ENCODE results near the gene CROT.

Gene CROT

DNA sequence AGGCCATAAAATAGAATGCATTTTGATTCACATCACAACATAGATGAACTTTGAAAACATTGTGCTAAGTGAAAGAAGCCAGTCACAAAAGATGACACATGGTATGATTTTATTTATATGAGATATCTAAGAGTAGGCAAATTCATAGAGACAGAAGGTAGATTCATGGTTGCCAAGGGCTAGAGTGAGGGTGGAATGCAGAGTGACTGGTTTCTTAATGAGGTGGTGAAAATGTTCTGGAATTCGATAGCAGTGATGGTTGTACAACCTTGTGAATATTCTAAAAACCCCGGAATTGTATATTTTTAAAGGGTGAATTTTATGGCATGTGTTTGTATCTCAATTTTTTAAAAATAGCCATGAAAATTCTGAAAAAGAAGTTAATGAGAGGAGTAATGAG, 87.1 kb downstream of the CROT start:
- Histone ChIP-seq H3K27me3 (ENCODE audit: control insufficient read depth, insufficient read depth, low read length) (no peaks in the 10 kb centered on the region), H3K27ac (no peak overlapping the region), H3K9me3 (ENCODE audit: control insufficient read depth, low read length) (no peaks in the 10 kb centered on the region), H2AFZ (no peak overlapping the region), H3K36me3 (ENCODE audit: control insufficient read depth, insufficient read depth, low read length) (no peaks in the 10 kb centered on the region), H3K79me2 (no peaks in the 10 kb centered on the region), H3K4me3 (ENCODE audit: low read depth, low read length) (no peak overlapping the region), H3K4me1 (no peaks in the 10 kb centered on the region), H3K4me2 (ENCODE audit: low read length) (no peak overlapping the region), H3K9ac (no peak overlapping the region)
- no peak for TF ChIP-seq CTCF (IDR thresholded peaks at IDR 0.05)

DNA sequence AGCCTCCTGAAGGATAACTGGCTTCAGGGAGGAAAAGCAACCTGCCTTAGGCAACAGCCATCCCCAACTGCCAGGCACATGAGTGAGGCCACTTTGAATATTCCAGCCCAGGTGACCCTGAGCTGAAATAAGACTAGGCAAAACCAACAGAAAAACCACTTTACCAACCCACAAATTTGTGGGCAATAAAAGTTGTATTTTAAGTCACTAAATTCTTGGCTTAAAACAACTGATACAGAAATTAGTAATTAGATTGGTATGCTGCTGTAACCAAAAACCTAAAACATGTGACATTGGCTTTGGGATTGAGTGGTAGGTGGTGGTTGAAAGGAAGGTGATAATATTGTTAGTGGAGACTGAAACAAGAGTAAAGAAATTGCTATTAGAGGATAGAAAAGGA, 90.1 kb downstream of the CROT start:
- no peak for TF ChIP-seq CTCF (IDR thresholded peaks at IDR 0.05)
- no peak overlapping the region for H2AFZ ChIP-seq
- H3K4me3 ChIP-seq (ENCODE audit: low read depth, low read length): no peak overlapping the region
- no peaks in the 10 kb centered on the region for H3K36me3 ChIP-seq (ENCODE audit: control insufficient read depth, insufficient read depth, low read length)
- no peak overlapping the region for H3K27ac ChIP-seq
- no peaks in the 10 kb centered on the region for H3K27me3 ChIP-seq (ENCODE audit: control insufficient read depth, insufficient read depth, low read length)
- no peak overlapping the region for H3K4me2 ChIP-seq (ENCODE audit: low read length)
- no peak overlapping the region for H3K9ac ChIP-seq
- no peaks in the 10 kb centered on the region for H3K79me2 ChIP-seq
- no peaks in the 10 kb centered on the region for H3K4me1 ChIP-seq
- no peaks in the 10 kb centered on the region for H3K9me3 ChIP-seq (ENCODE audit: control insufficient read depth, low read length)

DNA sequence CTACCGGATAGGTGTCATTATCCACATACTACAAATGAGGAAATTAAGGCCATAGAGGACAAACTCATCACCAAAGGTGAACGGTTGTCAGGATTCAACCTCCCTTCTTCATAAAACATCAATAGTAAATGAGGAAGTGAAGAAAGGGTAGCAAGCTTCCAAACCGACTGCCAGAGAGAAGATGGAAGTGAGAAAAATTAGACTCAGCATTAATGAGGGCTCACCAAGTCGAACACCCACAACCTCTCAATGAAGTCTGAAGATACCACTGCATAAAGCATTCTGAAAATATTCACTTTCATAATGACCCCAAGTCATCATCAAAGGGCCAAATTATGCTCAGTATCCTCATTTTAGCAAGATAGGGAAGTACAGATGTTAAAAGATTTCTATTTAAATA, 100.4 kb downstream of the CROT start:
- H3K36me3 ChIP-seq (ENCODE audit: control insufficient read depth, insufficient read depth, low read length): no peaks in the 10 kb centered on the region

GRCh38 chr7:87447116-87447635, 101.7 kb downstream of the CROT start:
- H3K4me1 ChIP-seq: no peaks in the 10 kb centered on the region
- no peak overlapping the region for H2AFZ ChIP-seq
- H3K4me3 ChIP-seq (ENCODE audit: low read depth, low read length): no peak overlapping the region
- no peak for TF ChIP-seq CTCF (IDR thresholded peaks at IDR 0.05)
- H3K9me3 ChIP-seq (ENCODE audit: control insufficient read depth, low read length): no peaks in the 10 kb centered on the region
- no peaks in the 10 kb centered on the region for H3K79me2 ChIP-seq
- no peak overlapping the region for H3K27ac ChIP-seq
- no peaks in the 10 kb centered on the region for H3K27me3 ChIP-seq (ENCODE audit: control insufficient read depth, insufficient read depth, low read length)
- no peaks in the 10 kb centered on the region for H3K36me3 ChIP-seq (ENCODE audit: control insufficient read depth, insufficient read depth, low read length)
- no peak overlapping the region for H3K9ac ChIP-seq
- no peak overlapping the region for H3K4me2 ChIP-seq (ENCODE audit: low read length)

More for the DNA sequence above, 100.4 kb downstream of the CROT start:
- Histone ChIP-seq H3K9me3 (ENCODE audit: control insufficient read depth, low read length) (no peaks in the 10 kb centered on the region), H3K9ac (no peak overlapping the region), H3K27me3 (ENCODE audit: control insufficient read depth, insufficient read depth, low read length) (no peaks in the 10 kb centered on the region), H3K4me2 (ENCODE audit: low read length) (no peak overlapping the region), H3K4me1 (no peaks in the 10 kb centered on the region), H3K4me3 (ENCODE audit: low read depth, low read length) (no peak overlapping the region), H2AFZ (no peak overlapping the region), H3K27ac (no peak overlapping the region), H3K79me2 (no peaks in the 10 kb centered on the region)
- no peak for TF ChIP-seq CTCF (IDR thresholded peaks at IDR 0.05)

DNA sequence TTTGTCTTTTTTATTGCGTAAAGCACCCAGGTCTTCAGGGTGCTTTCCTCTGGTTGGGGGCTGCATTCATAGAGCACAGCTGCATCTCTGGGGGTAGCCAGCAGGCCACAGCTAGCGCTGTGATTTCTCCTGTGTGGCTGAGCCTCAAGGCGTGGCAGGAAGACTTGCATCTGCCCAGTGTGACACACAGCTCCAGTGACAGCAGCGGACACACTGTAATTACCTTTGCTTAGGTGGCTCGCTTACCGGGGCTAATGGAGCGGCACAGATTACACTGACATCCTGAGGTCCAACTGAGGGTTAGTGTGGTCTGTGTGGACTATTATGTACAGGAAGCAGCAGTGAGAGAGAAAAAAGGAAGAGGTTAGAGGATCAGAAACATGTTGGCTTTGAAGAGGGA, 102.9 kb downstream of the CROT start:
- Histone ChIP-seq H3K9ac (no peak overlapping the region), H3K79me2 (no peaks in the 10 kb centered on the region), H3K9me3 (ENCODE audit: control insufficient read depth, low read length) (no peaks in the 10 kb centered on the region), H3K27me3 (ENCODE audit: control insufficient read depth, insufficient read depth, low read length) (no peaks in the 10 kb centered on the region), H3K36me3 (ENCODE audit: control insufficient read depth, insufficient read depth, low read length) (no peaks in the 10 kb centered on the region), H3K4me2 (ENCODE audit: low read length) (no peak overlapping the region), H3K4me1 (no peaks in the 10 kb centered on the region), H3K27ac (no peak overlapping the region), H2AFZ (no peak overlapping the region), H3K4me3 (ENCODE audit: low read depth, low read length) (no peak overlapping the region)
- TF ChIP-seq CTCF (IDR thresholded peaks at IDR 0.05): no peak
